Fibroblast of the aortic adventitia (primary cell): ENCODE results near the gene IL25. TPM values are rescaled to one million over a fixed set of nuclear protein-coding genes. Genes with fewer than 3 reads are reported as not detected.

Experiments
- small RNA-seq: library from RNA; depleted of rRNA; stranded (forward); fragments of <200 nt; gene quantifications from one replicate; pipeline ENCODE3, GENCODE V24; 2012
- total RNA-seq: library from RNA; depleted of rRNA; stranded (reverse); fragments of >200 nt; gene quantifications from 2 replicates; pipeline ENCODE4 v1.2.3, GENCODE V29; 2012; ENCODE audit warnings: low replicate concordance

Gene IL25
- total RNA-seq, 1 donor = not detected

Small RNA genes within 50 kb of the gene (small RNA-seq; reads per million reads assigned to genes)
- gene MIR208A (not detected), gene MIR208B (not detected)

Other genes with a start within 250 kb of the IL25 start
- 11.7 and 37.5 TPM in 2 replicates for gene SLC7A8, start 189.1 kb upstream of the IL25 start, total RNA-seq
- gene RNF212B, start 134.9 kb upstream of the IL25 start, total RNA-seq = not detected in 2 replicates
- 7.0 and 7.5 TPM in 2 replicates for gene HOMEZ, start 86.7 kb upstream of the IL25 start, total RNA-seq
- gene PPP1R3E, start 70.0 kb upstream of the IL25 start, total RNA-seq = 6.6 and 10.9 TPM in 2 replicates
- gene BCL2L2, start 66.0 kb upstream of the IL25 start, total RNA-seq = 18.5 and 19.9 TPM in 2 replicates
- 44.8 and 53.4 TPM in 2 replicates for gene PABPN1, start 51.4 kb upstream of the IL25 start, total RNA-seq
- gene SLC22A17, start 19.9 kb upstream of the IL25 start, total RNA-seq = 9.6 and 13.4 TPM in 2 replicates
- 4.6 and 10.8 TPM in 2 replicates for gene EFS, start 7.6 kb upstream of the IL25 start, total RNA-seq
- 0.49 TPM in 1 of 2 replicates, not detected in the other for gene CMTM5, start 4.2 kb downstream of the IL25 start, total RNA-seq
- gene MYH6, start 35.5 kb downstream of the IL25 start, total RNA-seq = not detected in 2 replicates
- not detected in 2 replicates for gene MYH7, start 62.9 kb downstream of the IL25 start, total RNA-seq
- gene NGDN, start 96.9 kb downstream of the IL25 start, total RNA-seq = 31.5 and 73.5 TPM in 2 replicates
- 0.36 and 0.41 TPM in 2 replicates for gene ZFHX2, start 179.0 kb downstream of the IL25 start, total RNA-seq
- gene THTPA, start 183.5 kb downstream of the IL25 start, total RNA-seq = 22.3 and 26.8 TPM in 2 replicates
- gene AP1G2, start 195.0 kb downstream of the IL25 start, total RNA-seq = 4.0 and 4.3 TPM in 2 replicates
- not detected in 2 replicates for gene JPH4, start 206.0 kb downstream of the IL25 start, total RNA-seq